ENCODE results near the gene SFXN4.

- TF ChIP-seq TAF1 (IDR thresholded peaks at IDR 0.05; ENCODE audit: borderline replicate concordance, insufficient read depth, low read length), result no peak
- TF ChIP-seq FOXP2 (optimal IDR thresholded peaks at IDR 0.05; ENCODE audit: borderline replicate concordance, extremely low read depth, extremely low read length, insufficient read depth), result peak; percentile 26
- no peak for TF ChIP-seq POLR2AphosphoS5 (IDR thresholded peaks at IDR 0.05; ENCODE audit: low read depth, low read length)
- peak; percentile 70; the same call in 1 of the 2 replicates for TF ChIP-seq SIN3A (IDR thresholded peaks at IDR 0.05; ENCODE audit: borderline replicate concordance, insufficient read depth, low read length)
Observed at GRCh38 chr10:119209035-119209735, 43.7 kb upstream of the SFXN4 start.

Data from PFSK-1 (cell line).